ENCODE measurements around the gene IL1RAPL2. TPM values are rescaled to one million over a fixed set of nuclear protein-coding genes. Genes with fewer than 3 reads are reported as not detected.

IL1RAPL2 gene
- total and polyA plus RNA-seq, 2 of the 4 experiments (the other 2 are of a cell fraction): 0.03 TPM; not detected in 1

DNA sequence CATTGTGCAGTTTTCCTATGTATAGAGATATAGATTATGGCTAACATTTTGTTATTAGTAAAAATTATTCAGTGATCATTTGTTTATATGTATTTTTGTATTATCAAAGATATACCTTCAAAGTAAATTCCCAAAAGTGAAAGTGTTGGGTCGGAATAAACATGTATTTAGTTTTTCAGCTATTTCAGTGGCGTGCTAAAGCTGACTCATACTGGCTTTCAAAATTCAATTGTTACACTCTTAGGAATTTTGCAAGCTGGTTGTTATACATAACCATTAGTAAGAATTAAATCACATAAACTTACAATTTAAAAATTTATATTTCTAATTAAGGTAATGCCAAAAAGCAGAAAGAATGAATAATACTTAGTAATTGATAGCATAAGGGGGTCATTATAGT lies 968.0 kb downstream of the IL1RAPL2 start:
- Histone ChIP-seq H3K4me1 (ENCODE audit: control insufficient read depth, insufficient read depth, low read length) (no peaks in the 10 kb centered on the region), H2AK9ac (replicated peaks; ENCODE audit: low read depth, low read length, poor library complexity) (no peak overlapping the region), H3K56ac (ENCODE audit: extremely low read depth, insufficient read depth, low read length) (no peak overlapping the region), H3K4ac (ENCODE audit: low read depth, low read length) (no peak overlapping the region), H2BK5ac (ENCODE audit: low read depth, low read length, poor library complexity, severe bottlenecking) (no peak overlapping the region), H3K4me3 (ENCODE audit: insufficient read depth, low read depth, low read length) (no peak overlapping the region), H3K23ac (ENCODE audit: low read depth, low read length) (no peak overlapping the region), H3K36me3 (ENCODE audit: control insufficient read depth, insufficient read depth, low read length) (no peaks in the 10 kb centered on the region), H2BK15ac (ENCODE audit: low read depth, low read length) (no peak overlapping the region), H3K9me1 (ENCODE audit: insufficient read depth, low read length) (no peaks in the 10 kb centered on the region), H3K18ac (ENCODE audit: low read depth, low read length) (no peak overlapping the region), H4K20me1 (ENCODE audit: insufficient read depth, low read length) (no peaks in the 10 kb centered on the region), H3K79me1 (ENCODE audit: low read depth in 1 of 2, low read length in 2 of 2) (no peaks in the 10 kb centered on the region), H2AK5ac (ENCODE audit: low read depth, low read length) (no peak overlapping the region), H2AFZ (replicated peaks; ENCODE audit: low read length, poor library complexity) (no peak overlapping the region), H3K27ac (ENCODE audit: insufficient read depth, low read length) (no peak overlapping the region), H4K5ac (ENCODE audit: low read depth, low read length) (no peak overlapping the region), H2BK20ac (ENCODE audit: low read depth, low read length) (no peak overlapping the region), H4K91ac (ENCODE audit: insufficient read depth, low read depth, low read length) (no peak overlapping the region), H3K27me3 (ENCODE audit: control insufficient read depth, insufficient read depth, low read length) (no peaks in the 10 kb centered on the region), H3K14ac (replicated peaks; ENCODE audit: low read depth, low read length) (no peak overlapping the region), H3K9me3 (ENCODE audit: control insufficient read depth, insufficient read depth, low read length) (no peaks in the 10 kb centered on the region), H3K4me2 (ENCODE audit: low read depth, low read length) (no peak overlapping the region), H4K8ac (ENCODE audit: low read depth in 2 of 2, low read length in 2 of 2) (no peak overlapping the region), H2BK120ac (ENCODE audit: low read depth, low read length) (no peak overlapping the region), H3K9ac (ENCODE audit: low read depth, low read length) (no peak overlapping the region)
- no TSS peak for BruUV-seq (replicated peaks)
- ATAC-seq (ENCODE audit: low read depth) (no peak), DNase-seq (no peak)
- TF ChIP-seq POLR2A (IDR thresholded peaks at IDR 0.05; ENCODE audit: low read depth, low read length): no peak
- no peak for TF ChIP-seq RCOR1 (IDR thresholded peaks at IDR 0.05; ENCODE audit: insufficient replicate concordance, low read length)
- no peak for TF ChIP-seq FOS (IDR thresholded peaks at IDR 0.05; ENCODE audit: low read depth, low read length)
- TF ChIP-seq CEBPB (IDR thresholded peaks at IDR 0.05; ENCODE audit: low read depth, low read length): no peak
- no peak for TF ChIP-seq NFE2L2 (IDR thresholded peaks at IDR 0.05; ENCODE audit: low read depth, low read length)
- TF ChIP-seq, protein P1, sequence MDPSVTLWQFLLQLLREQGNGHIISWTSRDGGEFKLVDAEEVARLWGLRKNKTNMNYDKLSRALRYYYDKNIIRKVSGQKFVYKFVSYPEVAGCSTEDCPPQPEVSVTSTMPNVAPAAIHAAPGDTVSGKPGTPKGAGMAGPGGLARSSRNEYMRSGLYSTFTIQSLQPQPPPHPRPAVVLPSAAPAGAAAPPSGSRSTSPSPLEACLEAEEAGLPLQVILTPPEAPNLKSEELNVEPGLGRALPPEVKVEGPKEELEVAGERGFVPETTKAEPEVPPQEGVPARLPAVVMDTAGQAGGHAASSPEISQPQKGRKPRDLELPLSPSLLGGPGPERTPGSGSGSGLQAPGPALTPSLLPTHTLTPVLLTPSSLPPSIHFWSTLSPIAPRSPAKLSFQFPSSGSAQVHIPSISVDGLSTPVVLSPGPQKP (IDR thresholded peaks at IDR 0.05; ENCODE audit: borderline replicate concordance, low read depth, low read length): no peak
- no peak for TF ChIP-seq BHLHE40 (IDR thresholded peaks at IDR 0.05; ENCODE audit: low read depth, low read length)
- no peak for TF ChIP-seq MAFK (IDR thresholded peaks at IDR 0.05; ENCODE audit: low read depth, low read length)
- TF ChIP-seq, protein P2, sequence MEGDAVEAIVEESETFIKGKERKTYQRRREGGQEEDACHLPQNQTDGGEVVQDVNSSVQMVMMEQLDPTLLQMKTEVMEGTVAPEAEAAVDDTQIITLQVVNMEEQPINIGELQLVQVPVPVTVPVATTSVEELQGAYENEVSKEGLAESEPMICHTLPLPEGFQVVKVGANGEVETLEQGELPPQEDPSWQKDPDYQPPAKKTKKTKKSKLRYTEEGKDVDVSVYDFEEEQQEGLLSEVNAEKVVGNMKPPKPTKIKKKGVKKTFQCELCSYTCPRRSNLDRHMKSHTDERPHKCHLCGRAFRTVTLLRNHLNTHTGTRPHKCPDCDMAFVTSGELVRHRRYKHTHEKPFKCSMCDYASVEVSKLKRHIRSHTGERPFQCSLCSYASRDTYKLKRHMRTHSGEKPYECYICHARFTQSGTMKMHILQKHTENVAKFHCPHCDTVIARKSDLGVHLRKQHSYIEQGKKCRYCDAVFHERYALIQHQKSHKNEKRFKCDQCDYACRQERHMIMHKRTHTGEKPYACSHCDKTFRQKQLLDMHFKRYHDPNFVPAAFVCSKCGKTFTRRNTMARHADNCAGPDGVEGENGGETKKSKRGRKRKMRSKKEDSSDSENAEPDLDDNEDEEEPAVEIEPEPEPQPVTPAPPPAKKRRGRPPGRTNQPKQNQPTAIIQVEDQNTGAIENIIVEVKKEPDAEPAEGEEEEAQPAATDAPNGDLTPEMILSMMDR (conservative IDR thresholded peaks at IDR 0.05; ENCODE audit: low read depth, low read length): no peak
- TF ChIP-seq RFX5 (IDR thresholded peaks at IDR 0.05; ENCODE audit: low read depth, low read length): no peak
- no peak for TF ChIP-seq MXI1 (IDR thresholded peaks at IDR 0.05; ENCODE audit: borderline replicate concordance, low read depth, low read length)
- no peak for TF ChIP-seq RAD21 (IDR thresholded peaks at IDR 0.05; ENCODE audit: low read length)
- no peak for TF ChIP-seq SMC3 (IDR thresholded peaks at IDR 0.05; ENCODE audit: low read depth, low read length)
- TF ChIP-seq CHD1 (IDR thresholded peaks at IDR 0.05; ENCODE audit: low read depth, low read length): no peak
- no peak for TF ChIP-seq MAZ (IDR thresholded peaks at IDR 0.05; ENCODE audit: borderline replicate concordance, low read depth, low read length)
- TF ChIP-seq, protein P3, sequence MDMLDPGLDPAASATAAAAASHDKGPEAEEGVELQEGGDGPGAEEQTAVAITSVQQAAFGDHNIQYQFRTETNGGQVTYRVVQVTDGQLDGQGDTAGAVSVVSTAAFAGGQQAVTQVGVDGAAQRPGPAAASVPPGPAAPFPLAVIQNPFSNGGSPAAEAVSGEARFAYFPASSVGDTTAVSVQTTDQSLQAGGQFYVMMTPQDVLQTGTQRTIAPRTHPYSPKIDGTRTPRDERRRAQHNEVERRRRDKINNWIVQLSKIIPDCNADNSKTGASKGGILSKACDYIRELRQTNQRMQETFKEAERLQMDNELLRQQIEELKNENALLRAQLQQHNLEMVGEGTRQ (IDR thresholded peaks at IDR 0.05; ENCODE audit: low read depth, low read length): no peak
- dilution Hi-C loops (cut with HindIII; ENCODE audit: low sequenced_read_pairs, unreplicated experiment): no loop called here
- in situ Hi-C loops (cut with MboI; ENCODE audit: low sequenced_read_pairs): no loop called here
- intact Hi-C loops (cut with micrococcal nuclease): no loop called here
- POLR2A ChIA-PET (ENCODE audit: unreplicated experiment): no interaction called here
- no CpG with 5 or more reads among the region's 2 CpGs for WGBS, 2 experiments (ENCODE audit: extremely low coverage in 2 of 2, insufficient read length in 1 of 2)
- CTCF ChIA-PET: no interaction called here
